Subcutaneous adipose tissue (tissue), 4 donors: ENCODE data around the gene CHD2. TPM values are rescaled to one million over a fixed set of nuclear protein-coding genes. Genes with fewer than 3 reads are reported as not detected.

Source experiments
- CTCF ChIP-seq: fragments of 450-650 bp; IDR thresholded peaks from one replicate; pipeline ENCODE4 v1.5.1; 2016; ENCODE audit warnings: low read depth, mild to moderate bottlenecking, control low read depth, antibody characterized with exemption, moderate library complexity
- total RNA-seq, 4 donors: library from RNA; depleted of rRNA; stranded (reverse); fragments of >200 nt; gene quantifications; one replicate each; pipeline ENCODE4 v1.1.0, GENCODE V29; 2016

CHD2 gene
- total RNA-seq, 4 donors from 2014 or later, result 115 to 142 (median 128) TPM

GRCh38 chr15:93029214-93029835, 129.2 kb downstream of the CHD2 start:
- no peak for TF ChIP-seq CTCF

GRCh38 chr15:93029836-93030429, 129.8 kb downstream of the CHD2 start:
- no peak for TF ChIP-seq CTCF

GRCh38 chr15:93030430-93031102, 130.4 kb downstream of the CHD2 start:
- no peak for TF ChIP-seq CTCF

- no peak for TF ChIP-seq CTCF
These were observed 131.0 kb downstream of the CHD2 start for GRCh38 chr15:93031103-93031464.

- no peak for TF ChIP-seq CTCF
These were observed 133.4 kb downstream of the CHD2 start for GRCh38 chr15:93033434-93034045.

GRCh38 chr15:93034512-93034911, 134.4 kb downstream of the CHD2 start:
- TF ChIP-seq CTCF, result no peak
